GM18505 (cell line): ENCODE data around the gene ATG3.

ENCODE experiments used
- ATAC-seq: cut with Tn5 transposase; IDR thresholded peaks from one replicate; pipeline ENCODE4 v1.9.1; 2021; ENCODE audit not compliant: unreplicated experiment
- POLR2A ChIP-seq: IDR thresholded peaks from 4 replicates; pipeline ENCODE4 v1.6.1; 2011; ENCODE audit warnings: borderline replicate concordance; ENCODE audit not compliant: insufficient read depth, insufficient read length; ENCODE audit errors: extremely low read depth

ATG3 gene

DNA sequence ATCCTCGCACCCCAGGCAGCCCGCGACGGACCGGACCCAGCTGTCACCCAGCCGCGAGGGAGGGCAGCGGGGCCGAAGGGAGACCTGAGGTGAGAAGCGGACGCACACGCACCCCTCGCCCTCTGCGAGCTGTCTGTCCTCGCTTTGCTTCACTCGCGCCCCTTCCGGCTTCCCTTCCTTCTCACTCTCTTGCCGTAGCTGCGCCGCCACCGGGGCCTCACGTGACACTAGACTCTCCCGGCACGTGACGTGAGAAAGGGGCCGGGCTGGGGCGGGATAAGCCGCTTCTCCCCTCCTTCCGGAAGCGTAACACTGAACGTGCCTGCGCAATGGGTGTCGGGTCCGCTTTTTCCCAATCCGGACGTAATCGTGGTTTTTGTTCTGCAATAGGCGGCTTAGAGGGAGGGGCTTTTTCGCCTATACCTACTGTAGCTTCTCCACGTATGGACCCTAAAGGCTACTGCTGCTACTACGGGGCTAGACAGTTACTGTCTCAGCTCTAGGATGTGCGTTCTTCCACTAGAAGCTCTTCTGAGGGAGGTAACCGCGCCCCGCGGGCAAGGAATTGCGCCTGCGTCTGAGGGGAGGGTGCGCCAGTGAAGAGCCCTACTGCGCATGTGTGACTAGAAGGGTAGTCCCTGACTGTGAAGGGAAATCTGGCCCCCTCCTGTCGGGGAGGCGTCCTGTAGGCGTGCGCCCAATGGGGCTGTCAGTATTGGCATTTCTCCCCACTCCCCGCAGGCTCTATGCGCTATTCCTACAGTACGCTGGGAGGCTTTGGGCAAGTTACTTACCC is at the start of gene ATG3, which contains the start of gene SLC35A5:
TSS of gene ATG3 (minus strand) at position 229 of the 796 bp plus-strand sequence. CDS start 434 bp downstream, outside the sequence.
TSS of gene SLC35A5 (plus strand) at position 312 of the 796 bp plus-strand sequence. CDS start 1,359 bp downstream, outside the sequence.
- peak; percentile 85 for TF ChIP-seq POLR2A
- ATAC-seq = peak; percentile 75

DNA sequence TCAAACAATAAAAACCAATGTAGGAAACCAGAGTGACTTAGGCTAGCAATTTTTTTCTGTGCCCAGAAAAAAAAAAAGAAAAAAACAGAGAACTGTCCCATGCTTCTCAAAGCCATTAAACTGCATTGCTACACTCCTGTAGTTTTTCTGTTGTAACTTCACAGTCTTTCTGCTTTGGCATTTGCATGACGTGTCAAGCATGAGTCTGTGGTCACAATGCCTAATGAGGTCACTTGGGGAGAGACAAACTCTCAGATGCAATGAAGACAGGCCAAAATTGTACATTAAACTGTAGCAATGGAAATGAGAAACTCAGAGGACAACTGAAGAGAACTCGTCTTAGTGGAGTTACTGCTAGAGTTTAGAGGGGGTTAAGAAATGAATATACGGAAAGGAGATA is 48.4 kb upstream of the ATG3 start:
- ATAC-seq = no peak

DNA sequence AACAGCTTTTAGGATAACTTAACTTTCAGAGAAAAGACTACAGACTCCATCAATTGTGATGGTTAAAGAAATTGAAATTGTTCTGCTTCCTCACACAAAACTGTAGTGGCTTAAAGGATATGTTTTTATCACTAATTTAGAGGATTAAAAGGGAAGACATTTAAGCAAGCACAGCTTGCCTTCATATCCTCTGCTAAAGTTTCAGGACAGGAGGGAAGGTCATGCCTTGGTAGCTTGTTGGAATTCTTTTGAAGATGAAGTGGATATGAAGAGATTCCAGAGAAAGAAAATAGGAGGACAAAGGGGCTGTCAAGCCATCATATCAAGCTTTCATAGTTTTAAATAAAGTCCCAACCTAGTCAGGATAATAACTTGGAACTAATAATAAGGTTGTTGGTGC is 46.1 kb upstream of the ATG3 start:
- no peak for ATAC-seq
- TF ChIP-seq POLR2A = no peak

More for the DNA sequence above, 48.4 kb upstream of the ATG3 start:
- no peak for TF ChIP-seq POLR2A

DNA sequence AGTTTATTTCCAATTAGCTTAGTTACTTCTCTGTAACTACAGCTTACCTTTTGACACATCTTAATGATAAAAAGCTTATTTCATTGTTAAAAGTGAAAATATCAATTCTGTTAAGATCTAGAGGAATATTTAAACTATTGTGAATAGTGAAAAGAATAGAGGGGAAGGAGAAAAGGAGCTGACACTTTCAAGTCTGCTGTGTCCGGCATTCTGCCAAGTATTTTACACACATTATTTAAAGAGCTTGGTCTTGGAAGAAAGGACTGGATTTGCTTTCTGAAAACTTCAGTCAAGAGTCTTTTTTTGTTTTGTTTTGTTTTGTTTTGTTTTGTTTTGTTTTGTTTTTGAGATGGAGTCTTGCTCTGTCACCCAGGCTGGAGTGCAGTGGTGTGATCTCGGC is 44.3 kb upstream of the ATG3 start:
- no peak for ATAC-seq
- no peak for TF ChIP-seq POLR2A

DNA sequence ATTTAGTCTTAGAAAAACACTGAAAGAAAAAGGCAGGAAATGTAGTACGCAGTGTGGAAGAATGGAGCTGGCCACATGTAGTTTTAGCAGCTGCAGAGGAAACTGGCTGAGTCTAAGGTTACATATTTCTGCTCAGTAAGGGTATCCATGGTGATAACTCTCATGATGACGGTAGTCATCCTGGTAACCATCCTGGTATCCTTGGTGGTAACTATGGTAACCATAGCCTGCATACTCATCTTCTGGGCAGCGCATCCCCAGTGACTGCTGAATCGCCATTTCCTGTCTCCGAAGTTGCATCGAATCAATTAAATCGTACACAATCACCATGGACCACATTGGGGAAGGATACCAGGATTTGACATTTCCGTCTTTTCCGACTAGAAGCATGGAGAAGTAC is 43.5 kb upstream of the ATG3 start:
- no peak for TF ChIP-seq POLR2A
- no peak for ATAC-seq

DNA sequence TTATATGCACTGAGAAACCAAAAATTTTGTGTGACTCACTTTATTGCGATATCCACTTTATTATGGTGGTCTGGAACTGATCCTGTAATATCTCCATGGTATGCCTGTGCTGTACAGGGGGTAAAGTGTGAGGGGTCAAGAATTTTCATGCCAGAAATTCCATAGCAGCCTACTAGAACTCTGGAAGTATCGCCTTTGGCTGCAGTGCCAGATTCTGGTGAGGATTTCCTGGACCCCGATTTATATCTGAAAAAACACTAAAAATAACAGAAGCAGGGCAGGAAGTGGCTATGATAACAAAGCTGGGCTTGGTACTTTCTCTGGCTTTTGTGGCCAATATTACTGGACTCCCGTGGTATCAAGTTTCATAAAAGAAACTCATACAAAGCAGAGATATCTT is 42.8 kb upstream of the ATG3 start:
- no peak for ATAC-seq
- TF ChIP-seq POLR2A = no peak

DNA sequence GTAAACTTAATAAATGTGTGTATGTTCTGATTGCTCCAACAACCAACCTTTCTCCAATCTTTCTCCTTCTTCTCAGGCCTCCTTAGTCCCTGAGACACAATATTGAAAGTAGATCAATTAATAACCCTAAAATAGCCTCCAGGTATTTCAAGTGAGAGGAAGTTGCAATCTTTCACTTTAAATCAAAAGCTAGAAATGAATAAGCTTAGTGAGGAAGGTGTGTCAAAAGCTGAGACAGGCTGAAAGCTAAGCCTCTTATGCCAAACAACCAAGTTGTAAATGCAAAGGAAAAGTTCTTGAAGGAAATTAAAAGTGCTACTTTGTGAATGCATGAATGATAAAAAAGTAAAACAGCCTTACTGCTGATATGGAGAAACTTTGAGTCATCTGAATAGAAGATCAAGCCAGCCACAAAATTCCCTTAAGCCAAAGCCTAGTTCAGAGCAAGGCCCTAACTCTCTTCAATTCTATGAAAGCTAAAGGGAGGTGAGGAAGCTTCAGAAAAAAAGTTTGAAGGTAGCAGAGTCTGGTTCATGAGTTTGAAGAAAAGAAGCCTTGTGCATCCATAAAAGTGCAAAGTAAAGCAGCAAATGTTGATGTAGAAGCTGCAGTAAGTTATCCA is 40.6 kb upstream of the ATG3 start:
- ATAC-seq = peak; percentile 81
- no peak for TF ChIP-seq POLR2A

DNA sequence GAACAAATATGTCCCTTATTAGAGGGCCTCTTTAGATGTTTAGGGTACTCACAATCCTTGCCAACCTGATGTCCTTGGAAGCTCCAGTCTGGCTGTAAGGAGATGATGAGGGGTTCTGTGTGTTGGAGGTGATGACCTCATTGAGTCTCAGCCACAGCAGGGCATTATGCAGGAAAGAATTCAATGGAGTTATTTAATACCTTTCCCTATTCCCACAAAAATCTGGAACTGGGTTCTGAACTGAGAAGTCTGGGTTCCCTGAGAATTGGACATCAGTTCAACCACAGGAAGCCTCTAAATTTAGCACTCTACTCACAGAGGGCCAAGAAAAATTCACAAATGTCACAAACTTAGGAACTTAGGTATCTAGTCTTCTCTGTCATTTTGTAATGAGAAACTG is 37.0 kb upstream of the ATG3 start:
- ATAC-seq = no peak
- no peak for TF ChIP-seq POLR2A

DNA sequence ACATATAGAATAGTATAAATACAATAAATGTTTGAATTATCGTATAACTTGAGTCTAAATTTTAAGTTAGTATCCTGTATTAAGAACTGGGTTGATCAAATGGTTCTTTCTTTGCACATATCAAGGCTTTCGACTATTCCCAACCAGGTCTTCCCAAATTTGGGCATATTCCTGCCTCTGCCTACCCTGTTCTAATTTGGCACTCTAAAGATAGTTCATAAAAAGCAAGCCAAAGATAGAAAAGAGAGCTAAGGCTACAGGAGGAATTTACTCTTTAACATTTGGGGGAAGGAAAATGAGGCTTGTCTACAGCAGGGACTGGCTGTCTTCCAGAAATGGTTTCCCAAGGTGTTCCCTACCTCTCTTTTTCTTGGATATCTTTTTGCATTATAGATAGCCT is 36.2 kb upstream of the ATG3 start:
- no peak for TF ChIP-seq POLR2A
- no peak for ATAC-seq

DNA sequence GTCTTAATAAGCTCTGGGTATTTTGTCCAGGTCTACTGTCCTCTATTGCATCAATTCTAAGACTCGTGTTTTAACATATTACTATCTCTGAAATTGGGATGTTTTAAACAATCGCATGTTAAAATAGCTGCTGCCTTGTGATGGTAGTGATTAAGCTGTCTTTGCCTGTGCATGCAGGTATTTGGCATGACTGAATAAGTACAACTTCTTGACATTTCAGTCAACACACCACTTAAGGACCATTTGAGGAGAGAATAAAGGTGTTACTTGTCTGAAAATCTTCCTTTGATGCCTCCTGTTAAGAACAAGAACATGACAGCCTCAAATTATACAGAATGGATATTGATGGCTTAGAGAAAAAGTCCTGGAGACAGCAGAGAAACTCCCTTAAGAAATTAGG is 33.1 kb upstream of the ATG3 start:
- TF ChIP-seq POLR2A = no peak
- ATAC-seq = no peak

DNA sequence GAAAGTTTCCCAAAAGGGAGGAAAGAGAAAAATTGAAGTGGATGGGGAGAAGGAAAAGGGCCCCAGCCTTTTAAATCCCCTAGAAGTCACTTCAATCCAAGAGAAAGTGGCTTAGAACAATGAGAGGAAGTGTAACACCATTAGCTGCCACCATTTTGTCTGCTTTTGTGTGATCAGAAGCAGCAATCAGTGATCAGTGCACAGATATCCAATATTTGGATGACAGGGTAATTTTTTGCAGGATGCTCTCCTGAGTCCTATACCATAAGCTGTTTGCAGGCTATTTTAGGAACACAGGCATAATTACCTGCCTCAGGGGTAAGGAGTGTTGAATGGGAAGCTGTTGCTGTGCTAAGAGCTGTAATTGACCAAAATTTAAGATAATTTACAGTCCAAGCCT is 31.5 kb upstream of the ATG3 start:
- TF ChIP-seq POLR2A = no peak
- ATAC-seq = no peak

DNA sequence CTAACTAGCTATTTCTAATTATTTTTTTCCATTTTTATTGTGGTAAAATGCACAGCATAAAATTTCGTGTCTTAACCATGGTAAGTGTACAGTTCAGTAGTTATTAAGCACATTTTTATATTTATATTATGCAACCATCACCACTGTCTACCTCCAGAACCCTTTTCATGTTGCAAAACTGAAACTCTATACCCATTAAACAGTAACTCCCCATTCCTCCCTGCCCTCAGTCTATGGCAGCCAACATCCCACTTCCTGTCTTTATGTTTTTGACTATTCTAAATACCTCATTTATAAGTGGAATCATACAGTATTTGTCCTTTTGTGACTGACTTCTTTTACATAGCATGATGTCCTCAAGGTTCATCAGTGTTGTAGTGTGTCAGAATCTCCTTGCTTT is 25.6 kb upstream of the ATG3 start:
- TF ChIP-seq POLR2A = no peak

DNA sequence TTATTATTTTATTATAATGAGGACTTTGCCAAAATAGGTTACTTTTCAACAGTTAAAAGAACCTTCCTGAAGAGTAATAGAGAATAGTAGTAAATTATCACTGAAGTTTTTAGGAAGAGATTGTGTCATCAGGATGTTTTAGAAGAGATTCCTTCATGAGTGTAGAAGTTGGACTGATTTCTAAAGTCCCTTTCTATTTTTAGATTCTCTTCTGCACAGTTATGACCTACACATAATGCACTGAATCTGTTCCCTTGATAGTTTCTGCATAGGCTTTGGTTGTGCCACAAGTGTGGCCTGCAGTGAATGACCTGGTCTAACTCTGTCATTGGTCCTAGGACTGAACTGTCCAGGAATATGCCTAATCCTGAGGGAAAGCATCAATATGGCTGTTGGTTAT is 24.0 kb upstream of the ATG3 start:
- TF ChIP-seq POLR2A = no peak
- no peak for ATAC-seq

More for the DNA sequence above, 25.6 kb upstream of the ATG3 start:
- ATAC-seq = no peak

DNA sequence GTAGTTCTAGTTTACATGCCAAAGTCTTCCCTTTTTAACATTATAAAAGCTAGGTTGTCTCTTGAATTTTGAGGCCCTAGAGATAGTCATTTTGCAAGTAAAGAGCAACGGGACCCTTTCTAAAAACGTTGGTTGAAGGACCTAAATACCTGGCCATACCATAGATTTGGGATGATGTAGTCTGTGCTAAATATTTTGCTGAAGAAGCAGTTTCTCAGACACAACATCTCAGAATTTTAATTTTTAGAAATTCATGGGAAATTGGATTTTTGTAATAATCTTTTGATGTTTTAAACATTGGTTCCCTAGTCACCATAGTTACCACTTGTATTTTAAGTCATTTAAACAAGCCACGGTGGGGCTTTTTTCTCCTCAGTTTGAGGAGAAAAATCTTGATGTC is 21.3 kb upstream of the ATG3 start:
- no peak for TF ChIP-seq POLR2A
- no peak for ATAC-seq
